Measurements from ENCODE around the gene UGT1A3.
"Not testable (repeated sequence)": the region's sequence is repeated elsewhere in the genome, so short reads cannot be mapped to it uniquely, and the experiment has no call there.

The UGT1A3 gene

GRCh38 chr2:233728723-233729301, at the start of gene UGT1A3:
Gene UGT1A3 (plus strand): TSS chr2:233729042. CDS start chr2:233729127, 85 bp downstream.
- no peak for DNase-seq (ENCODE audit: low spot score)

GRCh38 chr2:233679196-233679595, 49.6 kb upstream of the UGT1A3 start:
- no peak for DNase-seq (ENCODE audit: low spot score)

DNA sequence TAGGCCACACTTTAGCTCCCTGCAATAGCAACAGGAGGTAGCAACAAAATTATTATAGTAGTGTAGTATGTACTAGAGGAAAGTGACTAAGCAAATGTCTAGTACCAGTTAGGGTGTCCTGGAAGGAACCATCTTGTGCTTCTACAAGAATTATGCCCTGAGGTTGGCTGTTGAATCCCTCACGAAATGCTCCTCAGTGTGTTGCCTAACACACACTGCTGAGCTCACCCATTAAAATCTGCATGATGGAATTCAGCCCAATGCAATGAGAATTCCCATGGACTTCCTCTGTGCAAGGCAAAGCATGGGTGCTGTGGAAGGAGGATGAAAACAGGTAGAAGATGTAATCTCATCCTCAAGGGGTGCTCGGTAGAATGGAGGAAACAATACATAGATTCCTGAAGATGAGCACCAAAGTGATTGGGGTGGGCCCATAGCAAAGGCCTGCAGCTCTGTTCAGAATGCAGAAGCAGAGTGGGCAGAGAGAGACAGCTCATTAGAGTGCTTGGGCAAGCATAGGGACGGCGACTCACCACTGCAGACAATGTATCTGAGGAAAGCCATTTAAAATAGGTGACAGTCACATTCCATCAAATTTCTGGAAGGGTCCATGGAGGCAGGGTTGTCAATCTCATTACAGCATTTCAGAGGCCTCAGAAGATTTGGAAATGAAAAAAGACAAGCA, 48.3 kb upstream of the UGT1A3 start:
- no peak for DNase-seq (ENCODE audit: low spot score)

- DNase-seq (ENCODE audit: low spot score): no peak
These were observed 47.2 kb upstream of the UGT1A3 start, which contains the start of gene UGT1A7 for GRCh38 chr2:233681521-233682099. Gene UGT1A7 (plus strand): TSS chr2:233681901. CDS start chr2:233681938, 37 bp downstream.

- no peak for DNase-seq (ENCODE audit: low spot score)
These were observed 44.2 kb upstream of the UGT1A3 start for GRCh38 chr2:233684640-233685039.

DNA sequence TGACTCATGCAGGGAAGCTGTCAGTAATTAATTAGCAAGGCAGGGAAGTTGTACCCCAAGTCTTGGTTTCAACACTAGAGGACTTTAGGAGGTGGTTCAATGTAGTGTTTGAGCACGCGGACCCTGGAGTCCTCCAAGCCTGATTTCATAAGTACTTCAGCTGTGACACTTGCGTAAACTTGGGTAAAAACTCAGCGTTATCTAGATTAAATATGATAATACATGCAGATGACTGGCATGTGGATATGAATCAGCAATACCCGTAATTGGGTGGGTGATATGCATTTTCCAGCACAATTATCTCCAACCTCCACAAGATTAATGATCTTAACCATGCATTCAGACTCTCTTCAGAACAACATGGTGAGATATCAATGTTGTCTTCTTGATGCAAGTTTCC, 41.9 kb upstream of the UGT1A3 start:
- DNase-seq (ENCODE audit: low spot score): no peak

- DNase-seq (ENCODE audit: low spot score): no peak
These were observed 40.5 kb upstream of the UGT1A3 start for GRCh38 chr2:233688341-233688740.

GRCh38 chr2:233689031-233689430, 39.8 kb upstream of the UGT1A3 start:
- DNase-seq (ENCODE audit: low spot score): no peak

GRCh38 chr2:233689501-233689900, 39.3 kb upstream of the UGT1A3 start:
- no peak for DNase-seq (ENCODE audit: low spot score)

- no peak for DNase-seq (ENCODE audit: low spot score)
These were observed 38.4 kb upstream of the UGT1A3 start for GRCh38 chr2:233690444-233690843.

DNA sequence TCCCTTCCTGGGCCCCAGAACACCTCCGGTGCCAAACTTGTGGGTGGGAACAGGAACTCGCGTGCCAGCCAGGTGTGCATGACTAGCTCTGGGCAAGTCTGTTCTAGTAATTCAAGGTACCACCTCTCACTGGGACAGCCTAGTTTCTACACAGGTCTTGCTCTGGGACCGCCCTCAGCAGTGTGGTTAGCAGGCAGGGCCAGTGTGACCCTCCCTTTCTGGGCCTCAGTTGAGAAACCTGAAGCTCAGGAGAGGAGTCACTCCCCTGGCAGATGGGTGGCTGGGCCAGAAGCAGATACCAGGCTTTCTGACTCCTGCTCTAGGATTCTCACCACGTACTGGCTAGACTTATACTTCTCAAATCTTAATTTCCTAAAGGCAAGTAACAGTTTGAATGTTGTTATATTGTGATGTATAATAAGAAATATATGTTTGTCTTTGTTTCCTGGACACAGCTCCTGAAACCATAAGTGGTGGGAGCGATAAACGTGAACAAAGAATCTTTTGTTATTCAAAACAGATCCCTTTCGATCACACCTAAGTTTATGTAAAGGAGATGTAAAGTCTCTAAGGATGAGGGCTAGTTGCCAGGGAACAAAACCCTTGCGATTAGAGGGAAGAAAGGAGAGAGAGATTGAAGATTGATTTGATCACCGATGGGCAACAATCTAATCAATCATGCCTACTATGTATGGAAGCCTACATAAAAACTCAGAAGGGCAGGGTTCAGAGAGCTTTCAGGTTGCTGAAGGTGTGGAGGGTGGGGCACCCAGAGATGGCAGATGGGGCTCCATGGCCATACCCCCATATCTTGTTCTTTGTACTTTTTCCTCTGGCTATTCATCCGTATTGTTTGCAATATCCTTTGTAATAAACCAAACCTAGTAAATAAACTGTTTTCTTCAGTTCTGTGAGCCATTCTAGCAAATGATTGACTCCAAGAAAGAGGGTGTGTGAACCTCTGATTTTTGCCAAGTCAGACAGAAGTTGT, 37.1 kb upstream of the UGT1A3 start:
- no peak for DNase-seq (ENCODE audit: low spot score)

GRCh38 chr2:233692648-233693047, 36.2 kb upstream of the UGT1A3 start, which contains the start of gene UGT1A6:
Gene UGT1A6 (plus strand): TSS chr2:233692890. CDS start chr2:233693005, 115 bp downstream.
- no peak for DNase-seq (ENCODE audit: low spot score)

GRCh38 chr2:233693963-233694362, 34.9 kb upstream of the UGT1A3 start:
- DNase-seq (ENCODE audit: low spot score): no peak

DNA sequence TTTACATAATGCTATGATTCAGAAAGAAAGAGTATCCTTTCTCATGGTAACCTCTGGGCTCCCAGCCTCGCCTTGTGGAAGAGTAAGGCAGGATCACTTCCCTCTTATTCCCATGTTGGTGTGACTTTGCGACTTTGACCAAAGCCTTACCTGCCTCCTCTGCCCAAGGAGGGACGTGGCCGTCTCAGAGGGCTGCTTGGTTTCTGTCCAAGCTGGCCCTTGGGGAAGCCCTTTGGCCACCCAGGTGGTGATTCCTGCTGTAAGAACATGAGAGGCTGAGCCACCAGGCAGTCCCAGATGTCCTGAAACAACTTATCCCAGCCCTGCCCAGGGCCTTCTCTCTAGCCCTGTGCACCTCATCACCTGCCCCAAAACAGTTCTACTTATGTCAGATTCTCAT, 30.1 kb upstream of the UGT1A3 start:
- no peak for DNase-seq (ENCODE audit: low spot score)

GRCh38 chr2:233699424-233700027, 29.3 kb upstream of the UGT1A3 start:
- no peak for DNase-seq (ENCODE audit: low spot score)

- peak; percentile 16 for DNase-seq (ENCODE audit: low spot score)
These were observed 28.7 kb upstream of the UGT1A3 start for GRCh38 chr2:233700028-233700635.

GRCh38 chr2:233700842-233701241, 28.0 kb upstream of the UGT1A3 start:
- not testable (repeated sequence) for DNase-seq (ENCODE audit: low spot score)

- no peak for DNase-seq (ENCODE audit: low spot score)
These were observed 26.6 kb upstream of the UGT1A3 start for GRCh38 chr2:233702238-233702637.

GRCh38 chr2:233705911-233706506, 22.8 kb upstream of the UGT1A3 start:
- DNase-seq (ENCODE audit: low spot score): no peak

GRCh38 chr2:233706720-233707119, 22.1 kb upstream of the UGT1A3 start:
- DNase-seq (ENCODE audit: low spot score): no peak
